HG02981 (cell line): Measurements from ENCODE around the gene PSAT1.

Experiments
- ATAC-seq: cut with Tn5 transposase; IDR thresholded peaks from one replicate; pipeline ENCODE4 v1.9.1; 2021; ENCODE audit warnings: mild to moderate bottlenecking, moderate library complexity; ENCODE audit not compliant: unreplicated experiment

Gene PSAT1

GRCh38 chr9:78292716-78293497 is 4.0 kb upstream of the PSAT1 start:
- ATAC-seq = no peak

DNA sequence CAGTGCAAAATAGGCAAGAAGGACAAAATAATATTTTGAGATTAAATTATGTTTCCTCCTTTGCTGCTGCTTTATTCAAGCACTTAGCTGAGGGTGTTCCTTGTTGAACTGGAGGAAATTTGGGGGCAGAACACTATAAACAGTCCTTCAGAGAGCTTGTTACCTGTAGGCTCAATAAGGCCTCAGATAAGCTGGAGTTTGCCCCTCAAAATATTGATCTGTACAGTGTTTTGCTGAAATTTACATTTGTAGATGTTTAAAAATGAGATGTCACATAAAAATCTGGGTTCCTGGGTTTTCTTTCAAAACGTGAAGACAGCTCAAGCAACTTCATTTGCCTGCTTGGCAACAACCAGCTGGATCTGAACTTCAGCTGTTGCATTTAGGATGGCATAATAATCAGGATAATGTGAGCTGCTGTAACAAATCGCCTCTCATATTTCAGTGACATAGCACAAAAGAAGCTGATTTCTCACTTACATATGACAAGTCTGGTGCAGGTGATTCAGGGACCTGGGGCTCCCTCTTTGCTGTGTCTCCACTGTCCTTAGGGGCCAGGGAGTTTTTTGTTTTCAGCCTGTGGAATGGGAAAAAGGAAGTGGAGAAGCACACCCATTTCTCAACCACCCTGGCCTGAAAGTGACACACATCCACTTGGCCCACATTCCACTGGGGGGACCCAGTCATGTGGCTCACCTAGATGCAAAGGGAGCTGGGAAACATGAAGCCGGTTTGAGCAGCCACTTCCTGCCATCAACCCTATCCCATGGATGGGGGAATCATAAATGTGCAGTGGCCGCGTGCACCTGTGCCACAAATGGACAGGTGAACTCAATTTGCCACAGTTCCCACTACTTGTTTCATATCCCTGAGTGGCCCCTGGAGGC is 2.4 kb upstream of the PSAT1 start:
- no peak for ATAC-seq

DNA sequence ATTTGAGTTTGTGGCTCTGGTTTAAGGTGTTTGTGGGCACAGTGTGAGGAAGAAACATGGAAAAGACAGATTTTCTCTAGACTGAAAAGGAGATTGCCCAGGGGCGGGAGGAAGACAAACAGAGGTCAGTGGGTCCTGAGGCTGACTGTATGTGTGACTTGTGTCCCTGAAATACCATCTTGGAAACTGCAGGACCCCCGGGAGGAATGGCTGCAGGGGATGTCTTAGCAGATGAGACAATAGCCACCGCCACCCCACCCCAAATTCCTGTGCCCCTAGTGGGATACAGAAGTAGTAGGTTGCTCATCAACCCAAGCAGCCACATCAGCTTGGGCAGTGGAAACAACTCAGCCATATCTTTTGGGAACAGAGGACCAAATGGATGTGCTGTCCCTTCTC is 1.7 kb upstream of the PSAT1 start:
- no peak for ATAC-seq

- no peak for ATAC-seq
Observed at GRCh38 chr9:78295731-78296130, 1.2 kb upstream of the PSAT1 start.

GRCh38 chr9:78296201-78296892 is 578 bp upstream of the PSAT1 start:
- ATAC-seq = no peak

DNA sequence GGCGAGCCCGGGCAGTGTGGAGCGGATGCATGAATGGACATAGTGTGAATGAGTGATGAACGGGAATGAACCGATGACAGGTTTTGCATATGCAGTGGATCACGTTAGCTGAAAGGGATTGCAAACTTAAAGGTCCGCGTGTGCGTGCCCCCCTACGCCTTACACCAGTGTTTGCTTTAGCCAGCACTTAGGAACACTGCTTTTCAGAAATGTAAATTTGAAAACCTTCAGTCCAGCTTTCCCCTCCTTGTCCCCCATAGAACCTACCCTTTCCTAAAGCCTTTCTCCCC is 692 bp downstream of the PSAT1 start:
- ATAC-seq = no peak

- ATAC-seq = no peak
Observed at GRCh38 chr9:78298046-78298765, 1.3 kb downstream of the PSAT1 start.

DNA sequence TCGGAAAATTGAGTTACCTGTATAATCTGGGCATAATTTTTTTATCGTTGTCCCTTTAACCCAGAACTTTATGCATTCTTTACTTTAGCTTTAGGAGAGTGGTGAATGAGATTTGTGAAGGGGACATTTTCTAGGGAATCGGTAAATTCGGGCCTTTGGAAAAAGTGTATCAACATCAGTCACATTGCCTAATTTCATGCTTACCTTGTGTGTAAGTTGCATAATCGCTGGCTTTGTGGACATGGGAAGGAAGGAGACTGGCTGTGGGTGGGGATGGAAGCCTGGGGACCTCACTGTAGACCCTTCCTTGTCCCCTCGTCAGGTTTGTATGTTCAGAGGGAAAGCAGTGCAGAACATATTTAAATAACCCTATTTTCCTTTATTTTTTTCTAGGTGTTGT is 3.3 kb downstream of the PSAT1 start:
- no peak for ATAC-seq

DNA sequence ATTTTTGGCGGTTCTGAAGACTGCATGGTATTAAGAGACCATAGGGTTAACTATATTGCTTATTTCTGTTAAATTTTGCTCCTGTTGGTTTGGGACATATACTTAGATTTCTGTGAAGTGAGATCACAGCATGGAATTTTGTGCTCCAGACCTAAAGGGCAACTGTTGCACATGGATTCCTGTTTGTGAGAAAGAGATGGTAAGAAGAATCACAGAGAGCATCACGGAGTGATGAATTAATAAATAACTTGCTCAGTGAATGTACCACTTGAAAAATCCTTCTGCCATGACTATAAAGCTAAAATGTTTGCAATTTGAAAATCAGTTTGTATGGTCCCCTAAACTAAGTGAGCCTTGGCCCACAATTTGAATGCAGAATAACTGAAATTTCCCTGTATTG is 4.5 kb downstream of the PSAT1 start:
- no peak for ATAC-seq

- no peak for ATAC-seq
Observed at GRCh38 chr9:78303377-78304062, 6.6 kb downstream of the PSAT1 start.

- ATAC-seq = no peak
Observed at GRCh38 chr9:78304357-78304756, 7.4 kb downstream of the PSAT1 start.

DNA sequence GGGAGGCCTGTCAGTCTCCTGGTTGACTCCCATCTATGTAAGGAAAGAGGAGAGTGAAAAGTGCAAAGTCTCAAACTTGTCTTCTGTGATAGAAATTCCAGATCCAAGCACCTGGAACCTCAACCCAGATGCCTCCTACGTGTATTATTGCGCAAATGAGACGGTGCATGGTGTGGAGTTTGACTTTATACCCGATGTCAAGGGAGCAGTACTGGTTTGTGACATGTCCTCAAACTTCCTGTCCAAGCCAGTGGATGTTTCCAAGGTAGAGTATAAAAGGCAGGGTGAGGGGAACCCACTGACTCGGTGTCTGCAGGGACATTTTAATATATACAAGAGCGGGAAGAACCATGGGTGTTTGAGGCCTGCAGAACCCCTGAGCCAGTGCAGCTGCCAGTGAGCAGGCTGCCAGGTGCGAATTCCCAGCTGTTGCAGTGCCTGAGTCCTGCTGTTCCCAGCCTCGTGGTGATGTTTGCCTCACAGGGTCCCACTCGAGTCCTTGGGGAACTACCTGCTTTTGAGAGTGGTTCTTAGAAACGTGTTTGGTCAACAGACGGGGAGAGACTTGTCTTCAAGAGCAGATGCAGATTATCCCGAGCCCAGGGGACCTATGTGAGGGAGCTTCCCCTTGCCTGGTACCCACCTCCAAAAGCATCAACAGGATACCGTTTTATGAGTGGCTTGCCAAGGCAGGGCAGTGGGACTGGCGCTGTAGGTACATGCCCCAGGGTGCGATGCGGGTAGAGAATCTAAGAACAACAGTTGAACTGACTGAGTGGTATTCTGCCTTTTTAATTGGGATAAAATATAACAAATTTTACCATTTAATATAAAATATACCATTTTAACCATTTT is 9.5 kb downstream of the PSAT1 start:
- no peak for ATAC-seq

DNA sequence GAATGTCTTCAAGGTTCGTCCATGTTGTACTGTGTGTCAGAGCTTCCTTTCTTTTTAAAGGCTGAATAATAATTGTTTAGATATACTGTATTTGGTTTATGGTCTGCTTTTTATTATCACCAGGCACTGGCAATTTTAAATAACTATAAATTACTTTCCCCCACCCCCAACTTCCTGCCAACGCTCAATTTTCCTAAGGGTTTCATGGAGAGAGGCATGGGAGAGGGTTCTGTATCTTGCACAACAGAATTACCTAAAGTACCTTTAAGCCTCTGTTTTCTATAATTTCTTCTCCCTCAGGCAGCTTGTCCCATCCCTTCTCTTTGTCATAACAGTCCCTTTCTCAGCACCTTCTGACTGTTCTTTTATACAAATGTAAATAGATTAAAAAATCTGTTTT is 10.4 kb downstream of the PSAT1 start:
- no peak for ATAC-seq

GRCh38 chr9:78309066-78309465 is 12.1 kb downstream of the PSAT1 start:
- ATAC-seq = no peak

DNA sequence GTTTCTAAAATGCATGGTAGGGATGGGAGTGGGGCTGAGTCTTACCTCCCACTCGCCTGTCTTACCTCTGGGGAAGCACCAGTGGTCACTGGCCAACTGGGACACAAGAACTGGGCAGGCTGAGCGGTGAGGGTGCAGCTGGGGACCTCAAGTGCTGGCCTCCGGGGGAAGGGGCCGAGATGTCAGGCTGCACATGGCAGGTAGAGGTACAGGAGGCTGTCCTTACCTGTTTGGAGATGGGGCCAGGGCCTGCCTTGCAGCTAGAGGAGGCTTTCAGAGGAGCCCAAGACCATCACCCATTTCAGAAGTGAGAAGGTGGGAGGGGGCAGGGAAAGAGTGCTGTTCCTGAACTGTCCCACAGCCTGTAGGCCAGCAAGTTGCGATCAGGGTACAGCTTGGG is 14.2 kb downstream of the PSAT1 start:
- no peak for ATAC-seq

- no peak for ATAC-seq
Observed at GRCh38 chr9:78311886-78312524, 15.1 kb downstream of the PSAT1 start.

GRCh38 chr9:78314550-78314949 is 17.6 kb downstream of the PSAT1 start:
- ATAC-seq = no peak

DNA sequence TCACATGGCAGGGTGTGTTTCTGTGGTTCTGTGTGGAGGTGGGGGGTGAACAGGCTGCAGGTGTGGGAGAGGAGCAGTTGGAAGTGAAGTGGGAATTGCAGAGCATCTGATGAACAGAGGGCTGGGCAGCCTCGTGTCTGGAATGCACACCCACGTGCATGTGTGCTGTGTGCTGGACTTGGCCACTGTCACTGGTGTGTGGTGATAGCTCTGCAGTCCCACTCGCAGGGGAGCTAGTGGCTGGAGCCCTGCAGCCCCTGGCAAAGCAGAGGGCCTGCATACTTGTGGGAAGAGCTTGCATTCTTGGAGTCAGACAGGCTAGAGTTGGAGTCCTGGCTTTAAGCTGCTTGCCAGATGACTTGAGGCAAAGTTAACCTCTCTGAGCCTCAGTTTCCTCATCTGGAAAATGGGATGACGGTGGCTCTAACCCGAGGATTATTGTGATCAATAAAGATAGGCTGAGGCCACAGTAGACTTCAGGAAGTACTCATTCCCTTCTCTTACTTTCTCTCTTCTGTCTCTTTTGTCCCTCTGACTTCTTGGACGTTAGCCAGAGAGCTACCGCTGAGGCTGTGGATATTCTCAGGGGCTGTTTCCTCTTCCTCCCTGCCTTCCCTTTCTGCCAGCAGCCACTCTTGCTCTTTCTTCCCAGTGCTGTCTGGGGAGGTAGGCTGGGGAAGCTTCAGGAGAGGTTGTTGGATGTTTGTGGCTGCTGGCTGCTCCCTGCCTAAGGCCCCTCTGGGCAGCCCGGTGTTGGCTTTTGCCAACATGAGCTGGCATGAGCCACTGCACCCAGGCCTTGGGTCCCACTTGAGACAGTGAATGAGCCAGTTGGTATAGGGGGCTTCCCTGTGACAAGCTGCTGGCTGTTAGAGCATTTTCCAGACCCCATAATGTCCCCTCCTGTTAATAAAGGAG is 18.3 kb downstream of the PSAT1 start:
- no peak for ATAC-seq
